Naive thymus-derived CD4-positive, alpha-beta T cell (primary cell): Measurements from ENCODE around the gene KLK14. TPM values are rescaled to one million over a fixed set of nuclear protein-coding genes. Genes with fewer than 3 reads are reported as not detected.

Experiments used
- ATAC-seq: fragments of 150-1000 bp; cut with Tn5 transposase; 2 replicates; pipeline ENCODE4 v1.10.0; 2021; ENCODE audit warnings: mild to moderate bottlenecking, moderate library complexity
- CTCF ChIA-PET: fragments of 350-600 bp; sonication (Branson Sonifier 250); formaldehyde crosslinking; loops from one replicate; lab custom pipeline; 2021; ENCODE audit warnings: antibody characterized with exemption; lab: Charles Lee
- POLR2A ChIA-PET: fragments of 350-600 bp; sonication (Branson Sonifier 250); formaldehyde crosslinking; loops from one replicate; lab custom pipeline; 2021; ENCODE audit warnings: antibody characterized with exemption, inconsistent platforms; lab: Charles Lee
- DNase-seq, 9 donors: peaks; one replicate each; pipeline versions ENCODE4 v3.0.0 to v3.0.0-alpha.2; 2020 to 2022; ENCODE audit warnings: mixed read lengths in 1 of 9
- H3K27ac ChIP-seq: one replicate; pipeline ENCODE4 v1.7.0; 2013; ENCODE audit warnings: mild to moderate bottlenecking, low read depth, low read length, moderate library complexity
- H3K27me3 ChIP-seq, 2 donors: one replicate each; pipeline ENCODE4 v1.7.0; 2013; ENCODE audit warnings: low read length in 2 of 2, mild to moderate bottlenecking in 2 of 2, moderate library complexity in 2 of 2; ENCODE audit not compliant: control insufficient read depth in 2 of 2, insufficient read depth in 2 of 2
- H3K36me3 ChIP-seq, 3 experiments: 1 replicate in 2 of 3; 2 replicates in 1 of 3; pipeline ENCODE4 v1.7.0; 2013; ENCODE audit warnings: low read length in 3 of 3, mild to moderate bottlenecking in 3 of 3, moderate library complexity in 1 of 3; ENCODE audit not compliant: insufficient read depth in 3 of 3, control insufficient read depth in 2 of 3
- H3K4me1 ChIP-seq, 2 donors: one replicate each; pipeline ENCODE4 v1.7.0; 2013; ENCODE audit warnings: low read length in 2 of 2, mild to moderate bottlenecking in 2 of 2, moderate library complexity in 1 of 2; ENCODE audit not compliant: control insufficient read depth in 2 of 2, insufficient read depth in 2 of 2
- H3K4me3 ChIP-seq: 2 replicates; pipeline ENCODE4 v1.7.0; 2013; ENCODE audit warnings: mild to moderate bottlenecking, low read length
- H3K9me3 ChIP-seq, 3 experiments: 1 replicate in 2 of 3; 2 replicates in 1 of 3; pipeline ENCODE4 v1.7.0; 2013; ENCODE audit warnings: low read length in 3 of 3; ENCODE audit not compliant: control insufficient read depth in 2 of 3
- H3K27ac Mint-ChIP-seq, 9 donors: one replicate each; pipeline ENCODE4 v1.8.0; 2020 to 2022; ENCODE audit warnings: mixed read lengths in 9 of 9, mild to moderate bottlenecking in 8 of 9, moderate library complexity in 5 of 9, inconsistent platforms in 2 of 9
- H3K27me3 Mint-ChIP-seq, 5 donors: one replicate each; pipeline ENCODE4 v1.8.0; 2021 to 2022; ENCODE audit warnings: mixed read lengths in 5 of 5, mild to moderate bottlenecking in 1 of 5
- H3K36me3 Mint-ChIP-seq, 5 donors: one replicate each; pipeline ENCODE4 v1.8.0; 2020 to 2022; ENCODE audit warnings: mixed read lengths in 5 of 5, mild to moderate bottlenecking in 3 of 5, inconsistent platforms in 1 of 5
- H3K4me1 Mint-ChIP-seq, 7 donors: one replicate each; pipeline ENCODE4 v1.8.0; 2020 to 2022; ENCODE audit warnings: mixed read lengths in 7 of 7, mild to moderate bottlenecking in 3 of 7, inconsistent platforms in 1 of 7
- H3K4me3 Mint-ChIP-seq, 10 donors: one replicate each; pipeline ENCODE4 v1.8.0; 2020 to 2022; ENCODE audit warnings: mild to moderate bottlenecking in 10 of 10, mixed read lengths in 10 of 10, moderate library complexity in 6 of 10, inconsistent platforms in 2 of 10
- H3K9me3 Mint-ChIP-seq, 11 donors: one replicate each; pipeline ENCODE4 v1.8.0; 2020 to 2022; ENCODE audit warnings: mixed read lengths in 11 of 11, mild to moderate bottlenecking in 4 of 11, inconsistent platforms in 1 of 11, moderate library complexity in 1 of 11
- intact Hi-C, 2 donors: fragments of 100-400 bp; cut with micrococcal nuclease; formaldehyde crosslinking; loops; one replicate each; pipeline ENCODE4 v1.15.1; 2023
- polyA plus RNA-seq, 2 donors: library from polyadenylated mRNA; unstranded; fragments of 300-500 nt; fragmentation: Illumina TruSeq; gene quantifications; one replicate each; pipeline ENCODE4 v1.2.3, GENCODE V29; 2021
- total RNA-seq, 6 experiments: library from RNA in 5 of 6; stranded (reverse) in 5 of 6; gene quantifications; 1 replicate in 5 of 6; 2 replicates in 1 of 6; pipeline ENCODE4 v1.2.3 and lab custom pipeline; 2021 to 2026

Gene KLK14
- total and polyA plus RNA-seq, 7 experiments from 2014 or later = 0.34 to 0.92 (median 0.66) TPM; not detected in 2

GRCh38 chr19:51066393-51067186, 16.1 kb downstream of the KLK14 start:
- H3K4me3 ChIP-seq = no peak overlapping the region
- DNase-seq (no peak), ATAC-seq (no peak)
- Mint-ChIP-seq H3K4me3 (peak overlapping the region in 4 of 10 donors; percentile 0 to 84 (median 30)), H3K9me3 (peaks cover 0 to 8% (median 1%) of the 10 kb centered on the region in 11 donors), H3K27me3 (peaks cover 23 to 48% (median 44%) of the 10 kb centered on the region in 5 donors), H3K36me3 (peaks cover 0 to 8% (median 0%) of the 10 kb centered on the region in 5 donors), H3K4me1 (peaks cover 0 to 8% (median 4%) of the 10 kb centered on the region in 7 donors), H3K27ac (no peak overlapping the region)
- H3K9me3 ChIP-seq = no peaks in the 10 kb centered on the region
- ChIA-PET POLR2A (no interaction called here), CTCF (no interaction called here)
- peaks cover 0 to 16% of the 10 kb centered on the region in 2 donors for H3K27me3 ChIP-seq
- H3K27ac ChIP-seq = no peak overlapping the region
- no peaks in the 10 kb centered on the region for H3K4me1 ChIP-seq
- no peaks in the 10 kb centered on the region for H3K36me3 ChIP-seq
- intact Hi-C loops = no loop called here

- peaks cover 0 to 8% (median 4%) of the 10 kb centered on the region in 7 donors for H3K4me1 Mint-ChIP-seq
- intact Hi-C loops = no loop called here
- H3K27me3 Mint-ChIP-seq = peaks cover 23 to 60% (median 53%) of the 10 kb centered on the region in 5 donors
- Histone ChIP-seq H3K4me3 (no peak overlapping the region), H3K27ac (no peak overlapping the region), H3K9me3 (no peaks in the 10 kb centered on the region), H3K27me3 (peaks cover 0 to 21% of the 10 kb centered on the region in 2 donors), H3K36me3 (no peaks in the 10 kb centered on the region), H3K4me1 (no peaks in the 10 kb centered on the region)
- H3K4me3 Mint-ChIP-seq = peak overlapping the region; percentile 35 to 84 (median 72)
- no peak for DNase-seq
- CTCF ChIA-PET = no interaction called here
- POLR2A ChIA-PET = no interaction called here
- peaks cover 0 to 17% (median 4%) of the 10 kb centered on the region in 11 donors for H3K9me3 Mint-ChIP-seq
- H3K27ac Mint-ChIP-seq = no peak overlapping the region
- H3K36me3 Mint-ChIP-seq = peaks cover 0 to 15% (median 0%) of the 10 kb centered on the region in 5 donors
- no peak for ATAC-seq
Measured at GRCh38 chr19:51065221-51065960, 17.3 kb downstream of the KLK14 start.

- Mint-ChIP-seq H3K4me1 (peaks cover 0 to 8% (median 4%) of the 10 kb centered on the region in 7 donors), H3K27me3 (peaks cover 23 to 65% (median 58%) of the 10 kb centered on the region in 5 donors), H3K4me3 (peak within 1 kb of the TSS; percentile 35 to 84 (median 72)), H3K27ac (no peak within 1 kb of the TSS), H3K9me3 (peaks cover 0 to 17% (median 4%) of the 10 kb centered on the region in 11 donors), H3K36me3 (peaks cover 0 to 15% (median 0%) of the 10 kb centered on the region in 5 donors)
- ATAC-seq (no peak), DNase-seq (no peak)
- no peak within 1 kb of the TSS for H3K4me3 ChIP-seq
- intact Hi-C loops = no loop called here
- POLR2A ChIA-PET = no interaction called here
- no peaks in the 10 kb centered on the region for H3K36me3 ChIP-seq
- no peaks in the 10 kb centered on the region for H3K9me3 ChIP-seq
- CTCF ChIA-PET = no interaction called here
- peaks cover 0 to 21% of the 10 kb centered on the region in 2 donors for H3K27me3 ChIP-seq
- no peak within 1 kb of the TSS for H3K27ac ChIP-seq
- H3K4me1 ChIP-seq = no peaks in the 10 kb centered on the region
Measured at GRCh38 chr19:51064534-51065220, 18.0 kb downstream of the KLK14 start, which contains the start of gene KLK13. TSS of gene KLK13 (minus strand) at chr19:51065092. CDS start at chr19:51065067, 25 bp downstream.

GRCh38 chr19:51063664-51064063, 19.0 kb downstream of the KLK14 start:
- CTCF ChIA-PET = no interaction called here
- intact Hi-C loops = no loop called here
- DNase-seq (no peak), ATAC-seq (no peak)
- H3K36me3 Mint-ChIP-seq = peaks cover 0 to 15% (median 0%) of the 10 kb centered on the region in 5 donors
- H3K36me3 ChIP-seq = no peaks in the 10 kb centered on the region
- no peaks in the 10 kb centered on the region for H3K9me3 ChIP-seq
- H3K27me3 Mint-ChIP-seq = peaks cover 23 to 69% (median 61%) of the 10 kb centered on the region in 5 donors
- H3K9me3 Mint-ChIP-seq = peaks cover 0 to 17% (median 4%) of the 10 kb centered on the region in 11 donors
- no peak overlapping the region for H3K27ac ChIP-seq
- H3K4me1 ChIP-seq = no peaks in the 10 kb centered on the region
- POLR2A ChIA-PET = no interaction called here
- no peak overlapping the region for H3K4me3 ChIP-seq
- H3K27ac Mint-ChIP-seq = no peak overlapping the region
- H3K4me3 Mint-ChIP-seq = peak overlapping the region in 8 of 10 donors; percentile 4 to 63 (median 37)
- H3K27me3 ChIP-seq = peaks cover 0 to 21% of the 10 kb centered on the region in 2 donors
- H3K4me1 Mint-ChIP-seq = peaks cover 0 to 8% (median 4%) of the 10 kb centered on the region in 7 donors

- ATAC-seq (no peak), DNase-seq (no peak)
- Histone ChIP-seq H3K36me3 (no peaks in the 10 kb centered on the region), H3K4me1 (no peaks in the 10 kb centered on the region), H3K27me3 (peaks cover 0 to 21% of the 10 kb centered on the region in 2 donors), H3K9me3 (no peaks in the 10 kb centered on the region), H3K27ac (no peak overlapping the region), H3K4me3 (no peak overlapping the region)
- Mint-ChIP-seq H3K4me1 (peaks cover 0 to 6% (median 4%) of the 10 kb centered on the region in 7 donors), H3K9me3 (peaks cover 0 to 13% (median 3%) of the 10 kb centered on the region in 11 donors), H3K36me3 (peaks cover 0 to 11% (median 0%) of the 10 kb centered on the region in 5 donors), H3K27me3 (peaks cover 22 to 60% (median 52%) of the 10 kb centered on the region in 5 donors), H3K4me3 (no peak overlapping the region), H3K27ac (no peak overlapping the region)
- intact Hi-C loops = no loop called here
- ChIA-PET POLR2A (no interaction called here), CTCF (no interaction called here)
Measured at GRCh38 chr19:51060973-51061372, 21.7 kb downstream of the KLK14 start.

- Histone ChIP-seq H3K4me3 (no peak overlapping the region), H3K9me3 (no peaks in the 10 kb centered on the region), H3K27me3 (peaks cover 0 to 17% of the 10 kb centered on the region in 2 donors), H3K27ac (no peak overlapping the region), H3K4me1 (no peaks in the 10 kb centered on the region), H3K36me3 (no peaks in the 10 kb centered on the region)
- intact Hi-C loops = no loop called here
- H3K4me1 Mint-ChIP-seq = peaks cover 0 to 3% (median 3%) of the 10 kb centered on the region in 7 donors
- H3K9me3 Mint-ChIP-seq = peaks cover 0 to 13% (median 3%) of the 10 kb centered on the region in 11 donors
- no peak overlapping the region for H3K4me3 Mint-ChIP-seq
- ChIA-PET CTCF (no interaction called here), POLR2A (no interaction called here)
- H3K36me3 Mint-ChIP-seq = peaks cover 0 to 11% (median 0%) of the 10 kb centered on the region in 5 donors
- ATAC-seq (no peak), DNase-seq (no peak)
- peaks cover 21 to 60% (median 50%) of the 10 kb centered on the region in 5 donors for H3K27me3 Mint-ChIP-seq
- no peak overlapping the region for H3K27ac Mint-ChIP-seq
Measured at GRCh38 chr19:51060336-51060735, 22.4 kb downstream of the KLK14 start.
